Osteocyte (in vitro differentiated cells): ENCODE data around the gene FBXO9. TPM values are rescaled to one million over a fixed set of nuclear protein-coding genes. Genes with fewer than 3 reads are reported as not detected.

Experiments
- DNase-seq: peaks from one replicate; pipeline ENCODE4 v3.0.0; 2021; ENCODE audit warnings: mixed read lengths; ENCODE audit not compliant: unreplicated experiment; ENCODE audit errors: extremely low spot score
- H3K27ac Mint-ChIP-seq: one replicate; pipeline ENCODE4 v1.8.0; 2021; ENCODE audit warnings: mild to moderate bottlenecking, mixed read lengths; ENCODE audit not compliant: unreplicated experiment
- H3K27me3 Mint-ChIP-seq: one replicate; pipeline ENCODE4 v1.8.0; 2021; ENCODE audit warnings: mixed read lengths; ENCODE audit not compliant: unreplicated experiment
- H3K36me3 Mint-ChIP-seq: one replicate; pipeline ENCODE4 v1.8.0; 2021; ENCODE audit warnings: mixed read lengths; ENCODE audit not compliant: unreplicated experiment
- H3K4me1 Mint-ChIP-seq: one replicate; pipeline ENCODE4 v1.8.0; 2021; ENCODE audit warnings: mixed read lengths; ENCODE audit not compliant: unreplicated experiment
- H3K4me3 Mint-ChIP-seq: one replicate; pipeline ENCODE4 v1.8.0; 2021; ENCODE audit warnings: mild to moderate bottlenecking, moderate library complexity, mixed read lengths; ENCODE audit not compliant: unreplicated experiment
- H3K9me3 Mint-ChIP-seq: one replicate; pipeline ENCODE4 v1.8.0; 2021; ENCODE audit warnings: mixed read lengths; ENCODE audit not compliant: unreplicated experiment
- CTCF ChIP-seq: fragments of 200-600 bp; sonication (generic); IDR thresholded peaks from 2 replicates; pipeline ENCODE4 v1.5.0; 2021; ENCODE audit warnings: antibody characterized with exemption, mild to moderate bottlenecking, moderate library complexity
- total RNA-seq: library from RNA; stranded (reverse); gene quantifications from 2 replicates; pipeline ENCODE4 v1.2.1, GENCODE V29; 2021

The FBXO9 gene
- total RNA-seq, 1 donor from 2014 or later = 74.8 TPM

- Mint-ChIP-seq H3K27ac (no peak overlapping the region), H3K27me3 (no peaks in the 10 kb centered on the region), H3K4me3 (no peak overlapping the region), H3K36me3 (peaks cover 38% of the 10 kb centered on the region), H3K4me1 (peaks cover 3% of the 10 kb centered on the region), H3K9me3 (no peaks in the 10 kb centered on the region)
- TF ChIP-seq CTCF = no peak
- no peak for DNase-seq
These were observed 35.4 kb downstream of the FBXO9 start for GRCh38 chr6:53100561-53100960.

- H3K4me1 Mint-ChIP-seq = peaks cover 5% of the 10 kb centered on the region
- TF ChIP-seq CTCF = no peak
- H3K36me3 Mint-ChIP-seq = peaks cover 33% of the 10 kb centered on the region
- no peaks in the 10 kb centered on the region for H3K9me3 Mint-ChIP-seq
- H3K27ac Mint-ChIP-seq = no peak overlapping the region
- no peak overlapping the region for H3K4me3 Mint-ChIP-seq
- no peaks in the 10 kb centered on the region for H3K27me3 Mint-ChIP-seq
- DNase-seq = no peak
These were observed 35.8 kb downstream of the FBXO9 start for GRCh38 chr6:53101006-53101405.

- Mint-ChIP-seq H3K4me3 (no peak overlapping the region), H3K36me3 (peaks cover 16% of the 10 kb centered on the region), H3K9me3 (no peaks in the 10 kb centered on the region), H3K4me1 (peaks cover 8% of the 10 kb centered on the region), H3K27me3 (no peaks in the 10 kb centered on the region), H3K27ac (no peak overlapping the region)
- TF ChIP-seq CTCF = peak; percentile 42
- DNase-seq = no peak
These were observed 38.9 kb downstream of the FBXO9 start for GRCh38 chr6:53103993-53104675.

DNA sequence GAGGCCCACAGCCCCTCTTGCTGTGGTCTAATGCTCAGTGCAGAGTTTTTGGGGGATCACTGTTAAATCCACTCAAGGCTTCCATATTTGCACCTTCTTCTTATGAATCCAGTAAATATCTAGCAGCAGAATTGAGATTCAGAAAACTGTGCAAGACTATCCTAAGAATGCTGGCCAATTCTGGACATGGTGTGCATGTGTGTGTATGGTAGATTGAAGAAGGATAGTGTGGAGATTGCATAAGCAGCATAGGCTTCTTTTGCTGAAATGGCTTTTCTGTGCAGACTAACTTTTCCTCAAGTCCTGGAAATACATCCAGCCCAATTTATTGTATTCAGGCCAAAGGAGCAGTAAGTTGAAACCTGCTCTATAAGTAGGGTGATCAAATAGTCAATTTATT lies 39.7 kb downstream of the FBXO9 start:
- no peaks in the 10 kb centered on the region for H3K27me3 Mint-ChIP-seq
- TF ChIP-seq CTCF = no peak
- H3K9me3 Mint-ChIP-seq = no peaks in the 10 kb centered on the region
- H3K36me3 Mint-ChIP-seq = peaks cover 16% of the 10 kb centered on the region
- peaks cover 8% of the 10 kb centered on the region for H3K4me1 Mint-ChIP-seq
- no peak overlapping the region for H3K27ac Mint-ChIP-seq
- H3K4me3 Mint-ChIP-seq = no peak overlapping the region
- no peak for DNase-seq

GRCh38 chr6:53107091-53107490 lies 41.9 kb downstream of the FBXO9 start:
- Mint-ChIP-seq H3K4me1 (peaks cover 4% of the 10 kb centered on the region), H3K36me3 (peaks cover 7% of the 10 kb centered on the region), H3K27ac (no peak overlapping the region), H3K4me3 (no peak overlapping the region), H3K9me3 (no peaks in the 10 kb centered on the region), H3K27me3 (no peaks in the 10 kb centered on the region)
- no peak for TF ChIP-seq CTCF
- no peak for DNase-seq
